CD14-positive monocyte (primary cell): Measurements from ENCODE around the gene TINCR. TPM values are rescaled to one million over a fixed set of nuclear protein-coding genes. Genes with fewer than 3 reads are reported as not detected.

Source experiments
- DNase-seq, 3 donors: peaks; one replicate each; pipeline ENCODE4 v3.0.0-alpha.2; 2011 to 2022
- H2AFZ ChIP-seq: 2 replicates; pipeline ENCODE4 v1.6.0; 2012; ENCODE audit warnings: mild to moderate bottlenecking, low read depth, low read length, inconsistent platforms; ENCODE audit not compliant: insufficient read depth, poor library complexity, severe bottlenecking
- H3K27ac ChIP-seq, 2 donors: 1 replicate in 1 of 2; 2 replicates in 1 of 2; pipeline ENCODE4 v1.5.1; 2012 to 2013; ENCODE audit warnings: low read length in 2 of 2, control low read depth in 1 of 2, inconsistent platforms in 1 of 2, low read depth in 1 of 2, mild to moderate bottlenecking in 1 of 2
- H3K27me3 ChIP-seq, 2 donors: one replicate each; pipeline versions ENCODE4 v1.6.0 to v1.6.1; 2011 to 2013; ENCODE audit warnings: low read length in 2 of 2; ENCODE audit not compliant: control insufficient read depth in 2 of 2, insufficient read depth in 2 of 2
- H3K36me3 ChIP-seq, 2 donors: replicated peaks in 1 of 2; 1 replicate in 1 of 2; 2 replicates in 1 of 2; pipeline versions ENCODE4 v1.5.1 to v1.6.1; 2012 to 2013; ENCODE audit warnings: low read length in 2 of 2, control low read depth in 1 of 2, inconsistent platforms in 1 of 2, mild to moderate bottlenecking in 1 of 2; ENCODE audit not compliant: insufficient read depth in 2 of 2, control insufficient read depth in 1 of 2
- H3K4me1 ChIP-seq, 2 donors: 1 replicate in 1 of 2; 2 replicates in 1 of 2; pipeline versions ENCODE4 v1.5.1 to v1.6.1; 2012 to 2013; ENCODE audit warnings: low read length in 2 of 2, control low read depth in 1 of 2, inconsistent platforms in 1 of 2, mild to moderate bottlenecking in 1 of 2, moderate library complexity in 1 of 2; ENCODE audit not compliant: insufficient read depth in 2 of 2, control insufficient read depth in 1 of 2
- H3K4me2 ChIP-seq: replicated peaks from 2 replicates; pipeline ENCODE3; 2012; ENCODE audit warnings: low read length, moderate library complexity, mild to moderate bottlenecking; ENCODE audit not compliant: poor library complexity, severe bottlenecking; ENCODE audit errors: extremely low read depth
- H3K4me3 ChIP-seq, 3 experiments: fragments of 200-600 bp in 1 of 3; sonication (generic) in 1 of 3; replicated peaks in 1 of 3; 1 replicate in 2 of 3; 2 replicates in 1 of 3; pipeline ENCODE4 v1.5.1; 2011 to 2013; ENCODE audit warnings: low read length in 3 of 3, mild to moderate bottlenecking in 3 of 3, control low read depth in 2 of 3, low read depth in 2 of 3, inconsistent platforms in 1 of 3, moderate library complexity in 1 of 3
- H3K79me2 ChIP-seq: 2 replicates; pipeline ENCODE4 v1.6.0; 2012; ENCODE audit warnings: mild to moderate bottlenecking, control low read depth, inconsistent platforms, low read length, moderate library complexity; ENCODE audit not compliant: insufficient read depth
- H3K9ac ChIP-seq: 2 replicates; pipeline ENCODE4 v1.6.0; 2017; ENCODE audit warnings: low read length, mild to moderate bottlenecking; ENCODE audit not compliant: insufficient read depth, poor library complexity, severe bottlenecking
- H3K9me3 ChIP-seq, 2 donors: replicated peaks in 1 of 2; 1 replicate in 1 of 2; 2 replicates in 1 of 2; pipeline versions ENCODE4 v1.5.1 to v1.6.1; 2012 to 2013; ENCODE audit warnings: low read length in 2 of 2, control low read depth in 1 of 2; ENCODE audit not compliant: control insufficient read depth in 1 of 2, insufficient read depth in 1 of 2
- H4K20me1 ChIP-seq: 2 replicates; pipeline ENCODE4 v1.6.0; 2012; ENCODE audit warnings: mild to moderate bottlenecking, low read length, control low read depth, moderate library complexity; ENCODE audit not compliant: insufficient read depth
- H3K27ac Mint-ChIP-seq, 7 donors: one replicate each; pipeline ENCODE4 v1.8.0; 2020; ENCODE audit warnings: mild to moderate bottlenecking in 7 of 7, mixed read lengths in 7 of 7, moderate library complexity in 6 of 7, inconsistent platforms in 2 of 7
- H3K27me3 Mint-ChIP-seq, 3 donors: one replicate each; pipeline ENCODE4 v1.8.0; 2021 to 2022; ENCODE audit warnings: low read depth in 3 of 3, mild to moderate bottlenecking in 3 of 3, mixed read lengths in 3 of 3, moderate library complexity in 3 of 3, inconsistent platforms in 1 of 3
- H3K36me3 Mint-ChIP-seq, 2 donors: one replicate each; pipeline ENCODE4 v1.8.0; 2020; ENCODE audit warnings: mixed read lengths in 2 of 2, inconsistent platforms in 1 of 2, mild to moderate bottlenecking in 1 of 2
- H3K4me1 Mint-ChIP-seq: one replicate; pipeline ENCODE4 v1.8.0; 2020; ENCODE audit warnings: mild to moderate bottlenecking, mixed read lengths
- H3K4me3 Mint-ChIP-seq, 2 donors: one replicate each; pipeline ENCODE4 v1.8.0; 2020; ENCODE audit warnings: mild to moderate bottlenecking in 2 of 2, mixed read lengths in 2 of 2, moderate library complexity in 1 of 2
- H3K9me3 Mint-ChIP-seq, 7 donors: one replicate each; pipeline ENCODE4 v1.8.0; 2020 to 2022; ENCODE audit warnings: mixed read lengths in 7 of 7, mild to moderate bottlenecking in 6 of 7, moderate library complexity in 6 of 7, inconsistent platforms in 2 of 7
- WGBS: methylation state at CpG from one replicate; pipeline ENCODE4 v1.1.5; 2013; ENCODE audit warnings: missing lambda C conversion rate; ENCODE audit not compliant: insufficient coverage; 5-methylcytosine and 5-hydroxymethylcytosine counted together
- intact Hi-C, 2 donors: fragments of 100-400 bp; cut with micrococcal nuclease; formaldehyde crosslinking; loops; one replicate each; pipeline versions ENCODE4 v1.15.0 to v1.15.1; 2023
- polyA plus RNA-seq, 3 donors: library from polyadenylated mRNA; depleted of rRNA in 1 of 3; unstranded in 2 of 3; stranded (reverse) in 1 of 3; fragments of 300-500 nt in 2 of 3; fragments of >200 nt in 1 of 3; fragmentation: Illumina TruSeq in 2 of 3; gene quantifications; 1 replicate in 2 of 3; 2 replicates in 1 of 3; pipeline ENCODE4 v1.2.3, GENCODE V29; 2012 to 2021
- TF ChIP-seq, protein P1 (sequence below): fragments of 200-600 bp; IDR thresholded peaks from one replicate; pipeline ENCODE4 v1.8.0; 2022; ENCODE audit warnings: antibody characterized with exemption, mild to moderate bottlenecking

Gene TINCR
- polyA plus RNA-seq, 3 donors: 0.11 TPM; not detected in 2

DNA sequence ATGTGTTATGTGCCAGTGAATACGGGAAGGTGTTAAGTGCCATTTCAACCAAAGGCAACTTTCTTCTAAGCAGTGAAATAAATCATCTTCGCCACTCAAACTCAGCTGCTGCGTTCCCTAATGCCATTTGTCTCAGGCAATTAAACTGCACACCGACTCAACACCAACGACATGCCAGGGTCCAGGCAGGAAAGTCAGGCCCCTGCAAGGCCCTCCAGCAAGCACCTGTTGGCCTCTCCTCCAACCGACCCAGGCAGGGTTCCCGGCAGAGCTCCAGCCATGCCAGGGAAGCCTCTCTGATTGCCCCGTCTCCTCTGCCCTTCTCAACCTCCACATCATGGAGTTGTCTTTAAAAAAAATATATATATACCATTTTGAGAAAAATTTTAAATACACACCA is 33.0 kb upstream of the TINCR start:
- Histone ChIP-seq H3K27me3 (no peaks in the 10 kb centered on the region), H3K79me2 (peaks cover 38% of the 10 kb centered on the region), H3K4me1 (no peaks in the 10 kb centered on the region), H3K4me2 (no peak overlapping the region), H2AFZ (no peak overlapping the region), H3K9ac (no peak overlapping the region), H3K9me3 (no peaks in the 10 kb centered on the region), H4K20me1 (peaks cover 96% of the 10 kb centered on the region), H3K36me3 (peaks cover 94 to 99% of the 10 kb centered on the region in 2 donors), H3K4me3 (no peak overlapping the region), H3K27ac (no peak overlapping the region)
- intact Hi-C loops: no loop called here
- no peaks in the 10 kb centered on the region for H3K4me1 Mint-ChIP-seq
- H3K9me3 Mint-ChIP-seq: peaks cover 0 to 2% (median 0%) of the 10 kb centered on the region in 7 donors
- H3K36me3 Mint-ChIP-seq: peaks cover 88 to 98% of the 10 kb centered on the region in 2 donors
- 87% methylated on average over 3 of the region's 8 CpGs for WGBS
- peaks cover 0 to 1% (median 0%) of the 10 kb centered on the region in 3 donors for H3K27me3 Mint-ChIP-seq
- DNase-seq: no peak
- peak overlapping the region in 1 of 7 donors; percentile 72 for H3K27ac Mint-ChIP-seq
- TF ChIP-seq, protein P1, sequence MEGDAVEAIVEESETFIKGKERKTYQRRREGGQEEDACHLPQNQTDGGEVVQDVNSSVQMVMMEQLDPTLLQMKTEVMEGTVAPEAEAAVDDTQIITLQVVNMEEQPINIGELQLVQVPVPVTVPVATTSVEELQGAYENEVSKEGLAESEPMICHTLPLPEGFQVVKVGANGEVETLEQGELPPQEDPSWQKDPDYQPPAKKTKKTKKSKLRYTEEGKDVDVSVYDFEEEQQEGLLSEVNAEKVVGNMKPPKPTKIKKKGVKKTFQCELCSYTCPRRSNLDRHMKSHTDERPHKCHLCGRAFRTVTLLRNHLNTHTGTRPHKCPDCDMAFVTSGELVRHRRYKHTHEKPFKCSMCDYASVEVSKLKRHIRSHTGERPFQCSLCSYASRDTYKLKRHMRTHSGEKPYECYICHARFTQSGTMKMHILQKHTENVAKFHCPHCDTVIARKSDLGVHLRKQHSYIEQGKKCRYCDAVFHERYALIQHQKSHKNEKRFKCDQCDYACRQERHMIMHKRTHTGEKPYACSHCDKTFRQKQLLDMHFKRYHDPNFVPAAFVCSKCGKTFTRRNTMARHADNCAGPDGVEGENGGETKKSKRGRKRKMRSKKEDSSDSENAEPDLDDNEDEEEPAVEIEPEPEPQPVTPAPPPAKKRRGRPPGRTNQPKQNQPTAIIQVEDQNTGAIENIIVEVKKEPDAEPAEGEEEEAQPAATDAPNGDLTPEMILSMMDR: no peak
- H3K4me3 Mint-ChIP-seq: no peak overlapping the region

DNA sequence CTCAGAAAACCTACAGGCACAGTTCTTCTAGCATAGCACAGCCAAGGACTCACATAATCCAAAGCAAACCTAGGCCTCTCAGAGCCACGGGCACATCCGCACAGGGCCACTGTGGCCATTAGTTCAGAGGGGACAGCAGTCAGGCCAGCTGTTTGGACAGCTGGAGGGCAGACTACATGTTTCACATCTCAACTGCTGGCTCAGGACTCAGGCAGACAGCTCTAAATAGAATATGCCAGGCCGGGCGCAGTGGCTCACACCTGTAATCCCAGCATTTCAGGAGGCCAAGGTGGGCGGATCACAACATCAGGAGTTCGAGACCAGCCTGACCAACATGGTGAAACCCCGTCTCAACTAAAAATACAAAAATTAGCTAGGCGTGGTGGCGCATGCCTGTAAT is 28.0 kb upstream of the TINCR start:
- TF ChIP-seq, protein P1: no peak
- Mint-ChIP-seq H3K4me3 (no peak overlapping the region), H3K36me3 (peaks cover 93 to 100% of the 10 kb centered on the region in 2 donors)

More for the DNA sequence above, 28.0 kb upstream of the TINCR start:
- no peaks in the 10 kb centered on the region for H3K4me1 ChIP-seq
- Mint-ChIP-seq H3K27ac (no peak overlapping the region), H3K27me3 (peaks cover 0 to 2% (median 1%) of the 10 kb centered on the region in 3 donors), H3K9me3 (no peaks in the 10 kb centered on the region), H3K4me1 (no peaks in the 10 kb centered on the region)
- H4K20me1 ChIP-seq: peaks cover 93% of the 10 kb centered on the region
- no peaks in the 10 kb centered on the region for H3K9me3 ChIP-seq
- intact Hi-C loops: no loop called here
- no peak for DNase-seq
- no peaks in the 10 kb centered on the region for H3K27me3 ChIP-seq
- no peak overlapping the region for H2AFZ ChIP-seq
- no peak overlapping the region for H3K4me2 ChIP-seq
- no peak overlapping the region for H3K4me3 ChIP-seq
- H3K79me2 ChIP-seq: peaks cover 6% of the 10 kb centered on the region
- H3K27ac ChIP-seq: no peak overlapping the region
- peaks cover 97 to 100% of the 10 kb centered on the region in 2 donors for H3K36me3 ChIP-seq
- no peak overlapping the region for H3K9ac ChIP-seq
- WGBS: 97% methylated on average over 9 of the region's 9 CpGs
